Endothelial cell (in vitro differentiated cells): ENCODE results near the gene ADM2. TPM values are rescaled to one million over a fixed set of nuclear protein-coding genes. Genes with fewer than 3 reads are reported as not detected.

Experiments used
- DNase-seq: peaks from one replicate; pipeline ENCODE4 v3.0.0; 2021; ENCODE audit warnings: low spot score
- H3K27ac Mint-ChIP-seq: one replicate; pipeline ENCODE4 v1.8.0; 2021; ENCODE audit warnings: mixed read lengths, inconsistent platforms; ENCODE audit not compliant: unreplicated experiment
- H3K27me3 Mint-ChIP-seq: one replicate; pipeline ENCODE4 v1.8.0; 2021; ENCODE audit warnings: mild to moderate bottlenecking, moderate library complexity, mixed read lengths, inconsistent platforms; ENCODE audit not compliant: unreplicated experiment
- H3K36me3 Mint-ChIP-seq: one replicate; pipeline ENCODE4 v1.8.0; 2021; ENCODE audit warnings: mild to moderate bottlenecking, low read depth, mixed read lengths, inconsistent platforms; ENCODE audit not compliant: unreplicated experiment
- H3K4me1 Mint-ChIP-seq: one replicate; pipeline ENCODE4 v1.8.0; 2021; ENCODE audit warnings: mild to moderate bottlenecking, mixed read lengths, inconsistent platforms; ENCODE audit not compliant: unreplicated experiment
- H3K4me3 Mint-ChIP-seq: one replicate; pipeline ENCODE4 v1.8.0; 2021; ENCODE audit warnings: mild to moderate bottlenecking, mixed read lengths, inconsistent platforms; ENCODE audit not compliant: unreplicated experiment
- H3K9me3 Mint-ChIP-seq: one replicate; pipeline ENCODE4 v1.8.0; 2021; ENCODE audit warnings: mixed read lengths, inconsistent platforms; ENCODE audit not compliant: unreplicated experiment
- CTCF ChIP-seq: fragments of 200-600 bp; sonication (generic); IDR thresholded peaks from one replicate; pipeline ENCODE4 v1.5.0; 2021; ENCODE audit warnings: antibody characterized with exemption; ENCODE audit not compliant: unreplicated experiment
- total RNA-seq: library from RNA; stranded (reverse); fragmentation: NEBNext Ultra II Directional; extraction: Animal tissue kit (Norgen Biotek cat#: 25700); gene quantifications from one replicate; pipeline ENCODE4 v1.2.1, GENCODE V29; 2021; ENCODE audit not compliant: unreplicated experiment

The ADM2 gene
- total RNA-seq, 1 donor from 2014 or later: 0.36 TPM

GRCh38 chr22:50487290-50488005 lies 6.1 kb downstream of the ADM2 start:
- Mint-ChIP-seq H3K4me1 (peaks cover 7% of the 10 kb centered on the region), H3K27ac (no peak overlapping the region), H3K4me3 (no peak overlapping the region), H3K9me3 (no peaks in the 10 kb centered on the region), H3K27me3 (peaks cover 9% of the 10 kb centered on the region), H3K36me3 (no peaks in the 10 kb centered on the region)
- no peak for DNase-seq
- no peak for TF ChIP-seq CTCF

- Mint-ChIP-seq H3K4me3 (no peak overlapping the region), H3K9me3 (no peaks in the 10 kb centered on the region), H3K36me3 (no peaks in the 10 kb centered on the region), H3K4me1 (peaks cover 7% of the 10 kb centered on the region), H3K27ac (no peak overlapping the region), H3K27me3 (peaks cover 9% of the 10 kb centered on the region)
- DNase-seq: no peak
- TF ChIP-seq CTCF: no peak
These were observed 6.8 kb downstream of the ADM2 start for GRCh38 chr22:50488006-50488677.

GRCh38 chr22:50488886-50489285 lies 7.5 kb downstream of the ADM2 start:
- TF ChIP-seq CTCF: no peak
- H3K4me3 Mint-ChIP-seq: no peak overlapping the region
- peaks cover 7% of the 10 kb centered on the region for H3K4me1 Mint-ChIP-seq
- no peak for DNase-seq
- no peak overlapping the region for H3K27ac Mint-ChIP-seq
- H3K9me3 Mint-ChIP-seq: no peaks in the 10 kb centered on the region
- peaks cover 9% of the 10 kb centered on the region for H3K27me3 Mint-ChIP-seq
- H3K36me3 Mint-ChIP-seq: no peaks in the 10 kb centered on the region

- no peaks in the 10 kb centered on the region for H3K9me3 Mint-ChIP-seq
- DNase-seq: no peak
- H3K36me3 Mint-ChIP-seq: no peaks in the 10 kb centered on the region
- H3K4me3 Mint-ChIP-seq: no peak overlapping the region
- TF ChIP-seq CTCF: no peak
- no peak overlapping the region for H3K27ac Mint-ChIP-seq
- peaks cover 9% of the 10 kb centered on the region for H3K27me3 Mint-ChIP-seq
- peaks cover 7% of the 10 kb centered on the region for H3K4me1 Mint-ChIP-seq
These were observed 8.3 kb downstream of the ADM2 start for GRCh38 chr22:50489363-50490243.
